ENCODE results near the gene ZSWIM4.
A peak's percentile ranks its signal among the peaks of the same experiment; 100 is the strongest.
"Not testable (repeated sequence)": the region's sequence is repeated elsewhere in the genome, so short reads cannot be mapped to it uniquely, and the experiment has no call there.

ZSWIM4 gene

GRCh38 chr19:13794757-13795589, at the start of gene ZSWIM4:
Gene ZSWIM4, plus strand, starts transcription at chr19:13795443. Its CDS starts 206 bp downstream, at chr19:13795649.
- DNase-seq = peak; percentile 100

- DNase-seq = no peak
Observed at GRCh38 chr19:13747098-13747453, 48.2 kb upstream of the ZSWIM4 start.

- DNase-seq = peak; percentile 18
Observed at GRCh38 chr19:13748169-13748828, 46.9 kb upstream of the ZSWIM4 start.

- DNase-seq = no peak
Observed at GRCh38 chr19:13751436-13751835, 43.8 kb upstream of the ZSWIM4 start.

- DNase-seq = not testable (repeated sequence)
Observed at GRCh38 chr19:13753622-13754021, 41.6 kb upstream of the ZSWIM4 start.

- DNase-seq = no peak
Observed at GRCh38 chr19:13756210-13756609, 39.0 kb upstream of the ZSWIM4 start.

GRCh38 chr19:13757805-13758772, 37.2 kb upstream of the ZSWIM4 start:
- no peak for DNase-seq

GRCh38 chr19:13758795-13759194, 36.4 kb upstream of the ZSWIM4 start:
- DNase-seq = no peak

- DNase-seq = no peak
Observed at GRCh38 chr19:13761423-13761822, 33.8 kb upstream of the ZSWIM4 start.

- DNase-seq = no peak
Observed at GRCh38 chr19:13762635-13763235, 32.5 kb upstream of the ZSWIM4 start.

GRCh38 chr19:13763265-13763664, 32.0 kb upstream of the ZSWIM4 start:
- DNase-seq = no peak

GRCh38 chr19:13764101-13764807, 31.0 kb upstream of the ZSWIM4 start, which contains the start of gene MRI1:
Gene MRI1, plus strand, starts transcription at chr19:13764522. Its CDS starts 67 bp downstream, at chr19:13764589.
- DNase-seq = peak; percentile 57

- no peak for DNase-seq
Observed at GRCh38 chr19:13764821-13765394, 30.3 kb upstream of the ZSWIM4 start.

- DNase-seq = no peak
Observed at GRCh38 chr19:13765395-13766094, 29.7 kb upstream of the ZSWIM4 start.

GRCh38 chr19:13766095-13766481, 29.2 kb upstream of the ZSWIM4 start:
- DNase-seq = no peak

- DNase-seq = no peak
Observed at GRCh38 chr19:13768510-13768909, 26.7 kb upstream of the ZSWIM4 start.

- DNase-seq = no peak
Observed at GRCh38 chr19:13770013-13770635, 25.1 kb upstream of the ZSWIM4 start.

- peak; percentile 89 for DNase-seq
Observed at GRCh38 chr19:13774217-13775191, 20.7 kb upstream of the ZSWIM4 start, which contains the start of gene C19orf53. Gene C19orf53, plus strand, starts transcription at chr19:13774456. Its CDS starts 22 bp downstream, at chr19:13774478.

- no peak for DNase-seq
Observed at GRCh38 chr19:13778398-13778797, 16.8 kb upstream of the ZSWIM4 start.
